Measurements from ENCODE around the gene ADORA2A.

DNA sequence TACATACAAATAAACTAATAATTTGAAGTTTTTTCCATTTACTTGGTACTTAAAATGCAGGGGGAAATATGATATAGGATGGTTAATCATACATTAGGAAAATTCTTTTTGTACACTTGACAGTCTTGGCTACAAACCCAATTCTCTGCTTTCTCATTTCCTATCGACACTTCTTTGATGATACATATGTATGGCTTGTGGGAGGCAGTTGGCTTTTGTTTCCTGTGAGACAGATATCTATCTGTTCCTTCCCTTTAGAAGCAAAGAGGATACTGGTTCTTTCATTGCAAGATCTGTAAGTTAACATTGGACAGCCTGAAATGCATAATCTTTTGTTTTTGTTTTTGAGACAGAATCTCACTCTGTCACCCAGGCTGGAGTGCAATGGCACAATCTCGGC, 47.9 kb upstream of the ADORA2A start:
- TF ChIP-seq ZNF124 (CRISPR knock-in tag; IDR thresholded peaks at IDR 0.05) (no peak), POLR2AphosphoS5 (IDR thresholded peaks at IDR 0.05; ENCODE audit: low read depth, low read length) (no peak), ZNF577 (CRISPR knock-in tag; IDR thresholded peaks at IDR 0.05; ENCODE audit: borderline replicate concordance, low read depth) (no peak), ZFAT (CRISPR knock-in tag; conservative IDR thresholded peaks at IDR 0.05) (no peak), CBX2 (IDR thresholded peaks at IDR 0.05; ENCODE audit: low read depth, low read length) (no peak), CBX2 (CRISPR knock-in tag; IDR thresholded peaks at IDR 0.05; ENCODE audit: low read depth) (no peak), POLR2G (IDR thresholded peaks at IDR 0.05; ENCODE audit: low read depth, low read length) (no peak), POLR2A (IDR thresholded peaks at IDR 0.05; ENCODE audit: insufficient read depth in 1 of 2, low read depth in 2 of 2, low read length in 2 of 2) (no peak), NFE2L2 (IDR thresholded peaks at IDR 0.05; ENCODE audit: low read length) (no peak), REL (CRISPR knock-in tag; conservative IDR thresholded peaks at IDR 0.05) (no peak), ZNF850 (CRISPR knock-in tag; conservative IDR thresholded peaks at IDR 0.05) (no peak)
- TF ChIP-seq, protein P1, sequence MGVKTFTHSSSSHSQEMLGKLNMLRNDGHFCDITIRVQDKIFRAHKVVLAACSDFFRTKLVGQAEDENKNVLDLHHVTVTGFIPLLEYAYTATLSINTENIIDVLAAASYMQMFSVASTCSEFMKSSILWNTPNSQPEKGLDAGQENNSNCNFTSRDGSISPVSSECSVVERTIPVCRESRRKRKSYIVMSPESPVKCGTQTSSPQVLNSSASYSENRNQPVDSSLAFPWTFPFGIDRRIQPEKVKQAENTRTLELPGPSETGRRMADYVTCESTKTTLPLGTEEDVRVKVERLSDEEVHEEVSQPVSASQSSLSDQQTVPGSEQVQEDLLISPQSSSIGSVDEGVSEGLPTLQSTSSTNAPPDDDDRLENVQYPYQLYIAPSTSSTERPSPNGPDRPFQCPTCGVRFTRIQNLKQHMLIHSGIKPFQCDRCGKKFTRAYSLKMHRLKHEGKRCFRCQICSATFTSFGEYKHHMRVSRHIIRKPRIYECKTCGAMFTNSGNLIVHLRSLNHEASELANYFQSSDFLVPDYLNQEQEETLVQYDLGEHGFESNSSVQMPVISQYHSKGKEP (CRISPR knock-in tag; IDR thresholded peaks at IDR 0.05): no peak
- TF ChIP-seq, protein P2, sequence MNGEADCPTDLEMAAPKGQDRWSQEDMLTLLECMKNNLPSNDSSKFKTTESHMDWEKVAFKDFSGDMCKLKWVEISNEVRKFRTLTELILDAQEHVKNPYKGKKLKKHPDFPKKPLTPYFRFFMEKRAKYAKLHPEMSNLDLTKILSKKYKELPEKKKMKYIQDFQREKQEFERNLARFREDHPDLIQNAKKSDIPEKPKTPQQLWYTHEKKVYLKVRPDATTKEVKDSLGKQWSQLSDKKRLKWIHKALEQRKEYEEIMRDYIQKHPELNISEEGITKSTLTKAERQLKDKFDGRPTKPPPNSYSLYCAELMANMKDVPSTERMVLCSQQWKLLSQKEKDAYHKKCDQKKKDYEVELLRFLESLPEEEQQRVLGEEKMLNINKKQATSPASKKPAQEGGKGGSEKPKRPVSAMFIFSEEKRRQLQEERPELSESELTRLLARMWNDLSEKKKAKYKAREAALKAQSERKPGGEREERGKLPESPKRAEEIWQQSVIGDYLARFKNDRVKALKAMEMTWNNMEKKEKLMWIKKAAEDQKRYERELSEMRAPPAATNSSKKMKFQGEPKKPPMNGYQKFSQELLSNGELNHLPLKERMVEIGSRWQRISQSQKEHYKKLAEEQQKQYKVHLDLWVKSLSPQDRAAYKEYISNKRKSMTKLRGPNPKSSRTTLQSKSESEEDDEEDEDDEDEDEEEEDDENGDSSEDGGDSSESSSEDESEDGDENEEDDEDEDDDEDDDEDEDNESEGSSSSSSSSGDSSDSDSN (CRISPR knock-in tag; IDR thresholded peaks at IDR 0.05): no peak
- TF ChIP-seq, protein P3, sequence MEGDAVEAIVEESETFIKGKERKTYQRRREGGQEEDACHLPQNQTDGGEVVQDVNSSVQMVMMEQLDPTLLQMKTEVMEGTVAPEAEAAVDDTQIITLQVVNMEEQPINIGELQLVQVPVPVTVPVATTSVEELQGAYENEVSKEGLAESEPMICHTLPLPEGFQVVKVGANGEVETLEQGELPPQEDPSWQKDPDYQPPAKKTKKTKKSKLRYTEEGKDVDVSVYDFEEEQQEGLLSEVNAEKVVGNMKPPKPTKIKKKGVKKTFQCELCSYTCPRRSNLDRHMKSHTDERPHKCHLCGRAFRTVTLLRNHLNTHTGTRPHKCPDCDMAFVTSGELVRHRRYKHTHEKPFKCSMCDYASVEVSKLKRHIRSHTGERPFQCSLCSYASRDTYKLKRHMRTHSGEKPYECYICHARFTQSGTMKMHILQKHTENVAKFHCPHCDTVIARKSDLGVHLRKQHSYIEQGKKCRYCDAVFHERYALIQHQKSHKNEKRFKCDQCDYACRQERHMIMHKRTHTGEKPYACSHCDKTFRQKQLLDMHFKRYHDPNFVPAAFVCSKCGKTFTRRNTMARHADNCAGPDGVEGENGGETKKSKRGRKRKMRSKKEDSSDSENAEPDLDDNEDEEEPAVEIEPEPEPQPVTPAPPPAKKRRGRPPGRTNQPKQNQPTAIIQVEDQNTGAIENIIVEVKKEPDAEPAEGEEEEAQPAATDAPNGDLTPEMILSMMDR (CRISPR knock-in tag; IDR thresholded peaks at IDR 0.05): no peak
- TF ChIP-seq, protein P4, sequence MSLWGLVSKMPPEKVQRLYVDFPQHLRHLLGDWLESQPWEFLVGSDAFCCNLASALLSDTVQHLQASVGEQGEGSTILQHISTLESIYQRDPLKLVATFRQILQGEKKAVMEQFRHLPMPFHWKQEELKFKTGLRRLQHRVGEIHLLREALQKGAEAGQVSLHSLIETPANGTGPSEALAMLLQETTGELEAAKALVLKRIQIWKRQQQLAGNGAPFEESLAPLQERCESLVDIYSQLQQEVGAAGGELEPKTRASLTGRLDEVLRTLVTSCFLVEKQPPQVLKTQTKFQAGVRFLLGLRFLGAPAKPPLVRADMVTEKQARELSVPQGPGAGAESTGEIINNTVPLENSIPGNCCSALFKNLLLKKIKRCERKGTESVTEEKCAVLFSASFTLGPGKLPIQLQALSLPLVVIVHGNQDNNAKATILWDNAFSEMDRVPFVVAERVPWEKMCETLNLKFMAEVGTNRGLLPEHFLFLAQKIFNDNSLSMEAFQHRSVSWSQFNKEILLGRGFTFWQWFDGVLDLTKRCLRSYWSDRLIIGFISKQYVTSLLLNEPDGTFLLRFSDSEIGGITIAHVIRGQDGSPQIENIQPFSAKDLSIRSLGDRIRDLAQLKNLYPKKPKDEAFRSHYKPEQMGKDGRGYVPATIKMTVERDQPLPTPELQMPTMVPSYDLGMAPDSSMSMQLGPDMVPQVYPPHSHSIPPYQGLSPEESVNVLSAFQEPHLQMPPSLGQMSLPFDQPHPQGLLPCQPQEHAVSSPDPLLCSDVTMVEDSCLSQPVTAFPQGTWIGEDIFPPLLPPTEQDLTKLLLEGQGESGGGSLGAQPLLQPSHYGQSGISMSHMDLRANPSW (CRISPR knock-in tag; IDR thresholded peaks at IDR 0.05; ENCODE audit: borderline replicate concordance): no peak

Data from HepG2 (cell line).